Measurements from ENCODE around the gene PDGFC.
A peak's percentile ranks its signal among the peaks of the same experiment; 100 is the strongest.

PDGFC gene

DNA sequence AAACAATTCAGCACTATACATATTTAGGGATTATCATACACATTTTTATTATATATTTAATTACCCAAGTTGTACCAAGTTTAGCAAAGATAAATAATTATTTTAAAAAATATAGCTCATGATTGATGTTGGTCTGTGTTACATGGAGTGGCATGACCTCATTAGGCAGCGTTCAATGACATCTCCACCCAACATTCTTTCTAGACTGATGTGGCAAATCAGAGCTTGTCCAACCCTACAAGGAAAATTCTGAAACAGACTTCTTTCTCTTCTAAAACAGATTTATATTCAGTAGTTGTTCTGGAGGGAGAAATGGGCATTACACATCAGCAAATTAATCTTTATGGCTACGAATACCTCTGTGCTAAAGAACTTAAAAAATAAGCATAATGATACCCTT is 189.7 kb downstream of the PDGFC start:
- no peak for DNase-seq (ENCODE audit: low spot score)
- Histone ChIP-seq H3K4me3 (no peak overlapping the region), H3K27ac (no peak overlapping the region)
- TF ChIP-seq CTCF (IDR thresholded peaks at IDR 0.05) = no peak

DNA sequence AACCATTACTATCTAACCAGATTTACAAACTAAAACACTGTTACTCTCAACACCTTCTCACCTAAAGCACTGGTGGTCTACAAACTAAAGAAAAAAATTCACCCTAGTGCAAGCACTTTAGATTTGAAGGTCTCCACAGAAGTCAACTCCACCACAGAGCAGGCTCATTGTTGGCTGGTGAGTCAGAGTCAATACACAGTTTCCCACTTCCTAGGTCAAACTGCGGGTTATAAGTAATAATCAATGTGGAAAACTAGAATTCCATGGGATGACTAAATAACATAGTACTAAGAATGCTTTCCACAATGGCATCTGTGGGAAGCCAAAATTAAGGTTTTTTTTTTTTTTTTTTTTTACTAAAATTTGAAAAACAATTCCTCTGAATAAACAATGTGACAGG is 191.8 kb downstream of the PDGFC start:
- Histone ChIP-seq H3K4me3 (no peak overlapping the region), H3K27ac (no peak overlapping the region)
- TF ChIP-seq CTCF (IDR thresholded peaks at IDR 0.05) = no peak
- DNase-seq (ENCODE audit: low spot score) = no peak

DNA sequence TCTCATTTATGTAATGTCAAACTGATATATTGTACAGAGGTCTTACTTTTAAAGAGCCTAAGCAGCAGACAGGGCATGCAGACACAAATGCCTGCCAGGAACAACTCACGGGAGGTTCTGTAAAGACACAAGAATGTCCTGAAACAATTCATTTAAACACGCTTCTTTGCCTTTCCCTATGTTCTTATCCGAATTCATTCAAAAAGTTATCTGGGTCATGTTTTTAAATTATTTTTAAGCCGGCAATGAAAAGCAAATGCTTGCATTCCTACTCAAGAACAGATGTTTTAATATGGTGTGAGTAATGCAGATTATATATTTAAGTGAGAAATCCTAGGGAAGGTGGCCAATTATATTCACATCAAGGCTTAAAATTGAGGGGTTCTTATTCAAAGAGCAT is 192.6 kb downstream of the PDGFC start:
- H3K27ac ChIP-seq = peak overlapping the region in 1 of 2 donors; percentile 58
- TF ChIP-seq CTCF (IDR thresholded peaks at IDR 0.05) = no peak

DNA sequence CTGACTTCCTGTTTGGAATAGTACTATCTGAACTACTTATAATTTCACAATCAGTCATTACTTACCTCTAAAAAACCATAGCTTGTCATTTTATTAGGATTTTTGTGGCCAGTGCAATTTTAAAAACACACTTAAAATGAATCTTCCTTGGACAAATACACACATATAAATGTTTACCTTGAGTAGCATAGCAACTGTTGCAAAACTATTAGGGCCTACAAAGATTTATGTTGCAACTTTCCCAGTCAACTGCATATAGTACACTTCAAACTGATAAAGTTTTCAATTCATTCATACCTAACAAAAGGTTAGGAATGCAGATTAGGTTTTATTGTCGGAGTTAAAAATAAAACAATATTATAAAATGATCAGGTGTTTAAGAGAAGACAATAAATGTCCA is 193.0 kb downstream of the PDGFC start:
- TF ChIP-seq CTCF (IDR thresholded peaks at IDR 0.05) = no peak
- no peak overlapping the region for H3K4me3 ChIP-seq
- DNase-seq (ENCODE audit: low spot score) = no peak
- peak overlapping the region in 1 of 2 donors; percentile 58 for H3K27ac ChIP-seq

More for the DNA sequence above, 192.6 kb downstream of the PDGFC start:
- no peak overlapping the region for H3K4me3 ChIP-seq
- DNase-seq (ENCODE audit: low spot score) = no peak

GRCh38 chr4:156778093-156778492 is 193.5 kb downstream of the PDGFC start:
- Histone ChIP-seq H3K4me3 (no peak overlapping the region), H3K27ac (peak overlapping the region in 1 of 2 donors; percentile 58)
- DNase-seq (ENCODE audit: low spot score) = no peak
- no peak for TF ChIP-seq CTCF (IDR thresholded peaks at IDR 0.05)

- no peak for DNase-seq (ENCODE audit: low spot score)
- H3K27ac ChIP-seq = no peak overlapping the region
- no peak overlapping the region for H3K4me3 ChIP-seq
- no peak for TF ChIP-seq CTCF (IDR thresholded peaks at IDR 0.05)
Measured at GRCh38 chr4:156775813-156776212, 195.8 kb downstream of the PDGFC start.

GRCh38 chr4:156774422-156774821 is 197.2 kb downstream of the PDGFC start:
- H3K27ac ChIP-seq = peak overlapping the region; percentile 28 to 64
- H3K4me3 ChIP-seq = no peak overlapping the region
- peak; percentile 73 for DNase-seq (ENCODE audit: low spot score)
- TF ChIP-seq CTCF (IDR thresholded peaks at IDR 0.05) = no peak
